HepG2 (cell line): ENCODE results near the gene HEMK1. TPM values are rescaled to one million over a fixed set of nuclear protein-coding genes. Genes with fewer than 3 reads are reported as not detected.

Experiments used
- CCDC6 ChIP-seq: sonication (generic); formaldehyde crosslinking; IDR thresholded peaks from 2 replicates; pipeline ENCODE4 v1.8.1; 2022; ENCODE audit warnings: mild to moderate bottlenecking, missing genetic modification reagents, moderate library complexity
- NCOR1 ChIP-seq: fragments of 200-600 bp; sonication (generic); IDR thresholded peaks from 2 replicates; pipeline ENCODE4 v1.7.0; 2017; ENCODE audit warnings: antibody characterized with exemption, low read length, borderline replicate concordance
- SAFB2 ChIP-seq: sonication (generic); formaldehyde crosslinking; IDR thresholded peaks from 2 replicates; pipeline ENCODE4 v1.5.1; 2020; ENCODE audit warnings: missing genetic modification reagents, low read depth, mild to moderate bottlenecking, borderline replicate concordance
- ZNF672 ChIP-seq: sonication (generic); formaldehyde crosslinking; IDR thresholded peaks from 2 replicates; pipeline ENCODE4 v1.8.1; 2022; ENCODE audit warnings: missing genetic modification reagents
- polyA plus RNA-seq, 8 experiments: library from polyadenylated mRNA; depleted of rRNA in 3 of 8; stranded (reverse) in 7 of 8; unstranded in 1 of 8; fragments of >200 nt; fragmentation: Illumina TruSeq in 4 of 8; extraction: Trizol in 4 of 8; gene quantifications; 2 replicates each; pipeline versions ENCODE4 v1.2.1 to v1.2.3, GENCODE V29; 2011 to 2016; ENCODE audit warnings: low read depth in 4 of 8, missing spikeins in 1 of 8, mixed read lengths in 1 of 8; ENCODE audit not compliant: insufficient read depth in 1 of 8
- total RNA-seq, 5 experiments: library from RNA; depleted of rRNA; stranded (reverse); fragments of >200 nt; fragmentation: Illumina TruSeq; extraction: Trizol; gene quantifications; 2 replicates each; pipeline ENCODE4 v1.2.3, GENCODE V29; 2016; ENCODE audit warnings: low read depth in 1 of 5
- TF ChIP-seq, protein P1 (sequence below): sonication (generic); formaldehyde crosslinking; IDR thresholded peaks from 2 replicates; pipeline ENCODE4 v1.5.0; 2020; ENCODE audit warnings: mild to moderate bottlenecking, missing genetic modification reagents, borderline replicate concordance
- TF ChIP-seq, protein P2 (sequence below): sonication (generic); formaldehyde crosslinking; IDR thresholded peaks from 2 replicates; pipeline ENCODE4 v1.4.0; 2020; ENCODE audit warnings: missing genetic modification reagents
- TF ChIP-seq, protein P3 (sequence below): sonication (generic); formaldehyde crosslinking; IDR thresholded peaks from 2 replicates; pipeline ENCODE4 v1.5.1; 2020; ENCODE audit warnings: mild to moderate bottlenecking, moderate library complexity, missing genetic modification reagents
- TF ChIP-seq, protein P4 (sequence below): sonication (generic); formaldehyde crosslinking; IDR thresholded peaks from 2 replicates; pipeline ENCODE4 v1.4.0; 2020; ENCODE audit warnings: missing genetic modification reagents, borderline replicate concordance

HEMK1 gene
- total and polyA plus RNA-seq, 2 of the 13 experiments (the other 11 are each of a cell fraction or from before 2014, with no cell fraction given): 9.8 to 12.6 TPM

DNA sequence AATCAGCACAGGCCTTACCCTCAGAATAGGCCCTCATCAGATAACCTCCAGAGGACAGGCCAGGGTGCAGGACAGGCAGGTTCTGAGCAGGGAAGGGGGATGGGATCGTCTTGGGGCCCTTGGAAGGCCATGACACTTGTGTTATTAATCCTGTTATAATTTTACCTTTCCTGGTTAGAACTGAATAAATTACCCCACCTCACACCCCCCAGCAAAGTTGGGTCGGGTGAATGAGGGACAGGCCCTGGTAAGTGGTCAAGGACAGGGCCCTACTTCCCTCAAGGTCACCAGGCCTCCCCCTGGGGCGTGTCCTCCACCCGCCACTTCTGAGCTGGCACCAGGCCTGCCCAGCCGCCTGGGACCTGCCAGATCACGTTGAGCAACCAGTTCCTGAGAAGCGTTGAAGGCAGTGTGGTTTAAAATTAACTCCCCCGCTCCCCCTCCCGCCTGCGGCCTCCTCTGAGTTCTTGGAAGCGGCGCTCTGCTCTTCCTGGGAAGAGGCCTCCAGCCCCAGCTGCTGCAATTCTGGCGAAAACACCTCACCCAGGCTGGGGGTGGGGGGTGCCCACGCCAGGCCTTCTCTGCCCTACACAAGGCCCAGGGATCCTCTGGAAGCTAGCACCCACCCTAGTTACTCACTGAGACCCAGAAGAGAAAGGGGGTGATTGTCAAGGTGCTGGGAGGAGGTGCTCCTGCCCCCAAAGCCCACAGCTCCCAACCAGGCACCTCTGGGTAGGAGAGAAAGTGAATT is 31.7 kb downstream of the HEMK1 start (continued):
- TF ChIP-seq, protein P1, sequence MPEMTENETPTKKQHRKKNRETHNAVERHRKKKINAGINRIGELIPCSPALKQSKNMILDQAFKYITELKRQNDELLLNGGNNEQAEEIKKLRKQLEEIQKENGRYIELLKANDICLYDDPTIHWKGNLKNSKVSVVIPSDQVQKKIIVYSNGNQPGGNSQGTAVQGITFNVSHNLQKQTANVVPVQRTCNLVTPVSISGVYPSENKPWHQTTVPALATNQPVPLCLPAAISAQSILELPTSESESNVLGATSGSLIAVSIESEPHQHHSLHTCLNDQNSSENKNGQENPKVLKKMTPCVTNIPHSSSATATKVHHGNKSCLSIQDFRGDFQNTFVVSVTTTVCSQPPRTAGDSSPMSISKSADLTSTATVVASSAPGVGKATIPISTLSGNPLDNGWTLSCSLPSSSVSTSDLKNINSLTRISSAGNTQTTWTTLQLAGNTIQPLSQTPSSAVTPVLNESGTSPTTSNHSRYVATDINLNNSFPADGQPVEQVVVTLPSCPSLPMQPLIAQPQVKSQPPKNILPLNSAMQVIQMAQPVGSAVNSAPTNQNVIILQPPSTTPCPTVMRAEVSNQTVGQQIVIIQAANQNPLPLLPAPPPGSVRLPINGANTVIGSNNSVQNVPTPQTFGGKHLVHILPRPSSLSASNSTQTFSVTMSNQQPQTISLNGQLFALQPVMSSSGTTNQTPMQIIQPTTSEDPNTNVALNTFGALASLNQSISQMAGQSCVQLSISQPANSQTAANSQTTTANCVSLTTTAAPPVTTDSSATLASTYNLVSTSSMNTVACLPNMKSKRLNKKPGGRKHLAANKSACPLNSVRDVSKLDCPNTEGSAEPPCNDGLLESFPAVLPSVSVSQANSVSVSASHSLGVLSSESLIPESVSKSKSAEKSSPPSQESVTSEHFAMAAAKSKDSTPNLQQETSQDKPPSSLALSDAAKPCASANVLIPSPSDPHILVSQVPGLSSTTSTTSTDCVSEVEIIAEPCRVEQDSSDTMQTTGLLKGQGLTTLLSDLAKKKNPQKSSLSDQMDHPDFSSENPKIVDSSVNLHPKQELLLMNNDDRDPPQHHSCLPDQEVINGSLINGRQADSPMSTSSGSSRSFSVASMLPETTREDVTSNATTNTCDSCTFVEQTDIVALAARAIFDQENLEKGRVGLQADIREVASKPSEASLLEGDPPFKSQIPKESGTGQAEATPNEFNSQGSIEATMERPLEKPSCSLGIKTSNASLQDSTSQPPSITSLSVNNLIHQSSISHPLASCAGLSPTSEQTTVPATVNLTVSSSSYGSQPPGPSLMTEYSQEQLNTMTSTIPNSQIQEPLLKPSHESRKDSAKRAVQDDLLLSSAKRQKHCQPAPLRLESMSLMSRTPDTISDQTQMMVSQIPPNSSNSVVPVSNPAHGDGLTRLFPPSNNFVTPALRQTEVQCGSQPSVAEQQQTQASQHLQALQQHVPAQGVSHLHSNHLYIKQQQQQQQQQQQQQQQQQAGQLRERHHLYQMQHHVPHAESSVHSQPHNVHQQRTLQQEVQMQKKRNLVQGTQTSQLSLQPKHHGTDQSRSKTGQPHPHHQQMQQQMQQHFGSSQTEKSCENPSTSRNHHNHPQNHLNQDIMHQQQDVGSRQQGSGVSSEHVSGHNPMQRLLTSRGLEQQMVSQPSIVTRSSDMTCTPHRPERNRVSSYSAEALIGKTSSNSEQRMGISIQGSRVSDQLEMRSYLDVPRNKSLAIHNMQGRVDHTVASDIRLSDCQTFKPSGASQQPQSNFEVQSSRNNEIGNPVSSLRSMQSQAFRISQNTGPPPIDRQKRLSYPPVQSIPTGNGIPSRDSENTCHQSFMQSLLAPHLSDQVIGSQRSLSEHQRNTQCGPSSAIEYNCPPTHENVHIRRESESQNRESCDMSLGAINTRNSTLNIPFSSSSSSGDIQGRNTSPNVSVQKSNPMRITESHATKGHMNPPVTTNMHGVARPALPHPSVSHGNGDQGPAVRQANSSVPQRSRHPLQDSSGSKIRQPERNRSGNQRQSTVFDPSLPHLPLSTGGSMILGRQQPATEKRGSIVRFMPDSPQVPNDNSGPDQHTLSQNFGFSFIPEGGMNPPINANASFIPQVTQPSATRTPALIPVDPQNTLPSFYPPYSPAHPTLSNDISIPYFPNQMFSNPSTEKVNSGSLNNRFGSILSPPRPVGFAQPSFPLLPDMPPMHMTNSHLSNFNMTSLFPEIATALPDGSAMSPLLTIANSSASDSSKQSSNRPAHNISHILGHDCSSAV (CRISPR knock-in tag): no peak
- TF ChIP-seq, protein P2, sequence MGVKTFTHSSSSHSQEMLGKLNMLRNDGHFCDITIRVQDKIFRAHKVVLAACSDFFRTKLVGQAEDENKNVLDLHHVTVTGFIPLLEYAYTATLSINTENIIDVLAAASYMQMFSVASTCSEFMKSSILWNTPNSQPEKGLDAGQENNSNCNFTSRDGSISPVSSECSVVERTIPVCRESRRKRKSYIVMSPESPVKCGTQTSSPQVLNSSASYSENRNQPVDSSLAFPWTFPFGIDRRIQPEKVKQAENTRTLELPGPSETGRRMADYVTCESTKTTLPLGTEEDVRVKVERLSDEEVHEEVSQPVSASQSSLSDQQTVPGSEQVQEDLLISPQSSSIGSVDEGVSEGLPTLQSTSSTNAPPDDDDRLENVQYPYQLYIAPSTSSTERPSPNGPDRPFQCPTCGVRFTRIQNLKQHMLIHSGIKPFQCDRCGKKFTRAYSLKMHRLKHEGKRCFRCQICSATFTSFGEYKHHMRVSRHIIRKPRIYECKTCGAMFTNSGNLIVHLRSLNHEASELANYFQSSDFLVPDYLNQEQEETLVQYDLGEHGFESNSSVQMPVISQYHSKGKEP (CRISPR knock-in tag): no peak
- TF ChIP-seq NCOR1 (peak; percentile 66; the same call in 1 of the 2 replicates), CCDC6 (CRISPR knock-in tag) (peak; percentile 28; the same call in 1 of the 2 replicates), SAFB2 (CRISPR knock-in tag) (no peak), ZNF672 (CRISPR knock-in tag) (no peak)
- TF ChIP-seq, protein P3, sequence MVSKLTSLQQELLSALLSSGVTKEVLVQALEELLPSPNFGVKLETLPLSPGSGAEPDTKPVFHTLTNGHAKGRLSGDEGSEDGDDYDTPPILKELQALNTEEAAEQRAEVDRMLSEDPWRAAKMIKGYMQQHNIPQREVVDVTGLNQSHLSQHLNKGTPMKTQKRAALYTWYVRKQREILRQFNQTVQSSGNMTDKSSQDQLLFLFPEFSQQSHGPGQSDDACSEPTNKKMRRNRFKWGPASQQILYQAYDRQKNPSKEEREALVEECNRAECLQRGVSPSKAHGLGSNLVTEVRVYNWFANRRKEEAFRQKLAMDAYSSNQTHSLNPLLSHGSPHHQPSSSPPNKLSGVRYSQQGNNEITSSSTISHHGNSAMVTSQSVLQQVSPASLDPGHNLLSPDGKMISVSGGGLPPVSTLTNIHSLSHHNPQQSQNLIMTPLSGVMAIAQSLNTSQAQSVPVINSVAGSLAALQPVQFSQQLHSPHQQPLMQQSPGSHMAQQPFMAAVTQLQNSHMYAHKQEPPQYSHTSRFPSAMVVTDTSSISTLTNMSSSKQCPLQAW (CRISPR knock-in tag): peak; percentile 99
- TF ChIP-seq, protein P4, sequence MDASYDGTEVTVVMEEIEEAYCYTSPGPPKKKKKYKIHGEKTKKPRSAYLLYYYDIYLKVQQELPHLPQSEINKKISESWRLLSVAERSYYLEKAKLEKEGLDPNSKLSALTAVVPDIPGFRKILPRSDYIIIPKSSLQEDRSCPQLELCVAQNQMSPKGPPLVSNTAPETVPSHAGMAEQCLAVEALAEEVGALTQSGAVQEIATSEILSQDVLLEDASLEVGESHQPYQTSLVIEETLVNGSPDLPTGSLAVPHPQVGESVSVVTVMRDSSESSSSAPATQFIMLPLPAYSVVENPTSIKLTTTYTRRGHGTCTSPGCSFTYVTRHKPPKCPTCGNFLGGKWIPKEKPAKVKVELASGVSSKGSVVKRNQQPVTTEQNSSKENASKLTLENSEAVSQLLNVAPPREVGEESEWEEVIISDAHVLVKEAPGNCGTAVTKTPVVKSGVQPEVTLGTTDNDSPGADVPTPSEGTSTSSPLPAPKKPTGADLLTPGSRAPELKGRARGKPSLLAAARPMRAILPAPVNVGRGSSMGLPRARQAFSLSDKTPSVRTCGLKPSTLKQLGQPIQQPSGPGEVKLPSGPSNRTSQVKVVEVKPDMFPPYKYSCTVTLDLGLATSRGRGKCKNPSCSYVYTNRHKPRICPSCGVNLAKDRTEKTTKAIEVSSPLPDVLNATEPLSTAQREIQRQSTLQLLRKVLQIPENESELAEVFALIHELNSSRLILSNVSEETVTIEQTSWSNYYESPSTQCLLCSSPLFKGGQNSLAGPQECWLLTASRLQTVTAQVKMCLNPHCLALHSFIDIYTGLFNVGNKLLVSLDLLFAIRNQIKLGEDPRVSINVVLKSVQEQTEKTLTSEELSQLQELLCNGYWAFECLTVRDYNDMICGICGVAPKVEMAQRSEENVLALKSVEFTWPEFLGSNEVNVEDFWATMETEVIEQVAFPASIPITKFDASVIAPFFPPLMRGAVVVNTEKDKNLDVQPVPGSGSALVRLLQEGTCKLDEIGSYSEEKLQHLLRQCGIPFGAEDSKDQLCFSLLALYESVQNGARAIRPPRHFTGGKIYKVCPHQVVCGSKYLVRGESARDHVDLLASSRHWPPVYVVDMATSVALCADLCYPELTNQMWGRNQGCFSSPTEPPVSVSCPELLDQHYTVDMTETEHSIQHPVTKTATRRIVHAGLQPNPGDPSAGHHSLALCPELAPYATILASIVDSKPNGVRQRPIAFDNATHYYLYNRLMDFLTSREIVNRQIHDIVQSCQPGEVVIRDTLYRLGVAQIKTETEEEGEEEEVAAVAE (CRISPR knock-in tag): 0 out of 2 replicates have a peak, but pooled peaks have one; percentile 44
